ENCODE measurements around the gene PPP1R14D.

Gene PPP1R14D

DNA sequence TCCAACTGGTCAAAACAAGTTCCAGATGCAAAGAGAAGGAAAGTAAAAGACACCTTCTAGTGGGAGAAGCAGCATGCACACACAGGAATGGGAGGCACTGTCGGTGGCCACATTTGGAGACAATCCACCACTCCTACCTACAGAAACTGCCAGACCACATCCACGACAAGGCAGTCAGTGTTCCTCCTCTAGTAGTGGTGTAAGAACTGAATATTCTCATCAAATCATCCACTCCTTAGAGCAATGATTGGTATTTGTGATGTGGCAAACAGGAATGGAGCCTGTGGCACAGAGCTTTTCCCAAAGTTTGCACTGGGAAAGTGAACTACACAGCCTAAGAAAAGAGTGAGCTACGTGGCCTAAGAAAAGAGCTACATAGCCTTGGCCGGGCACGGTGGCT, 10.2 kb upstream of the PPP1R14D start:
- TF ChIP-seq TCF12 (IDR thresholded peaks at IDR 0.05; ENCODE audit: low read depth) (no peak), FOXM1 (IDR thresholded peaks at IDR 0.05; ENCODE audit: borderline replicate concordance, low read depth) (no peak)
- TF ChIP-seq, protein P1, sequence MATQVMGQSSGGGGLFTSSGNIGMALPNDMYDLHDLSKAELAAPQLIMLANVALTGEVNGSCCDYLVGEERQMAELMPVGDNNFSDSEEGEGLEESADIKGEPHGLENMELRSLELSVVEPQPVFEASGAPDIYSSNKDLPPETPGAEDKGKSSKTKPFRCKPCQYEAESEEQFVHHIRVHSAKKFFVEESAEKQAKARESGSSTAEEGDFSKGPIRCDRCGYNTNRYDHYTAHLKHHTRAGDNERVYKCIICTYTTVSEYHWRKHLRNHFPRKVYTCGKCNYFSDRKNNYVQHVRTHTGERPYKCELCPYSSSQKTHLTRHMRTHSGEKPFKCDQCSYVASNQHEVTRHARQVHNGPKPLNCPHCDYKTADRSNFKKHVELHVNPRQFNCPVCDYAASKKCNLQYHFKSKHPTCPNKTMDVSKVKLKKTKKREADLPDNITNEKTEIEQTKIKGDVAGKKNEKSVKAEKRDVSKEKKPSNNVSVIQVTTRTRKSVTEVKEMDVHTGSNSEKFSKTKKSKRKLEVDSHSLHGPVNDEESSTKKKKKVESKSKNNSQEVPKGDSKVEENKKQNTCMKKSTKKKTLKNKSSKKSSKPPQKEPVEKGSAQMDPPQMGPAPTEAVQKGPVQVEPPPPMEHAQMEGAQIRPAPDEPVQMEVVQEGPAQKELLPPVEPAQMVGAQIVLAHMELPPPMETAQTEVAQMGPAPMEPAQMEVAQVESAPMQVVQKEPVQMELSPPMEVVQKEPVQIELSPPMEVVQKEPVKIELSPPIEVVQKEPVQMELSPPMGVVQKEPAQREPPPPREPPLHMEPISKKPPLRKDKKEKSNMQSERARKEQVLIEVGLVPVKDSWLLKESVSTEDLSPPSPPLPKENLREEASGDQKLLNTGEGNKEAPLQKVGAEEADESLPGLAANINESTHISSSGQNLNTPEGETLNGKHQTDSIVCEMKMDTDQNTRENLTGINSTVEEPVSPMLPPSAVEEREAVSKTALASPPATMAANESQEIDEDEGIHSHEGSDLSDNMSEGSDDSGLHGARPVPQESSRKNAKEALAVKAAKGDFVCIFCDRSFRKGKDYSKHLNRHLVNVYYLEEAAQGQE (IDR thresholded peaks at IDR 0.05; ENCODE audit: low read depth), result no peak

DNA sequence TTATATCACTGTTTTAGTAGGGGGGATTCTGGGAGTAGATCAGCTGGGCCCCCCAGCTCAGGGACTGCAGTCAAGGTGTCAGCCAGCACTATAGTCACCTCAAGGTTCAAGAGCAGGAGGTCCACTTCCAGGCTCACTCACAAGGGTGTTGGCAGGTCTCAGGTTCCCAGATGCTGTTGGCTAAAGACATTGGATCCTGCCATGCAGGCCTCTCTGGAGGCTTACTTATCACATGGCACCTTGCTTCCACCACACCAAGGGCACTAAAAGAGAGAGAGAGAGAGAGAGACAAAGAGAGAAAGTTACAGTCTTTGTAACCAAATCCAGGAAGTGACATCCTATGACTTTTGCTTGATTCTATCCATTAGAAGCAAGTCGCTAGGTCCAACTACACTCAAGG, 7.5 kb upstream of the PPP1R14D start:
- TF ChIP-seq TEAD4 (IDR thresholded peaks at IDR 0.05), result no peak
- TF ChIP-seq, protein P2, sequence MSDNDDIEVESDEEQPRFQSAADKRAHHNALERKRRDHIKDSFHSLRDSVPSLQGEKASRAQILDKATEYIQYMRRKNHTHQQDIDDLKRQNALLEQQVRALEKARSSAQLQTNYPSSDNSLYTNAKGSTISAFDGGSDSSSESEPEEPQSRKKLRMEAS (IDR thresholded peaks at IDR 0.05), result no peak
- no peak for TF ChIP-seq TCF12 (IDR thresholded peaks at IDR 0.05; ENCODE audit: low read depth)
- TF ChIP-seq, protein P3, sequence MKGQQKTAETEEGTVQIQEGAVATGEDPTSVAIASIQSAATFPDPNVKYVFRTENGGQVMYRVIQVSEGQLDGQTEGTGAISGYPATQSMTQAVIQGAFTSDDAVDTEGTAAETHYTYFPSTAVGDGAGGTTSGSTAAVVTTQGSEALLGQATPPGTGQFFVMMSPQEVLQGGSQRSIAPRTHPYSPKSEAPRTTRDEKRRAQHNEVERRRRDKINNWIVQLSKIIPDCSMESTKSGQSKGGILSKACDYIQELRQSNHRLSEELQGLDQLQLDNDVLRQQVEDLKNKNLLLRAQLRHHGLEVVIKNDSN (IDR thresholded peaks at IDR 0.05), result no peak
- TF ChIP-seq TAF1 (IDR thresholded peaks at IDR 0.05; ENCODE audit: low read depth), result no peak
- TF ChIP-seq, protein P1 (IDR thresholded peaks at IDR 0.05; ENCODE audit: low read depth), result no peak
- TF ChIP-seq CREB1 (IDR thresholded peaks at IDR 0.05; ENCODE audit: low read depth), result no peak
- no peak for TF ChIP-seq CEBPB (IDR thresholded peaks at IDR 0.05)
- TF ChIP-seq FOXM1 (IDR thresholded peaks at IDR 0.05; ENCODE audit: borderline replicate concordance, low read depth), result no peak
- no peak for TF ChIP-seq NFIC (IDR thresholded peaks at IDR 0.05)
- no peak for TF ChIP-seq EGR1 (IDR thresholded peaks at IDR 0.05)
- TF ChIP-seq YY1 (IDR thresholded peaks at IDR 0.05; ENCODE audit: low read depth), result no peak

DNA sequence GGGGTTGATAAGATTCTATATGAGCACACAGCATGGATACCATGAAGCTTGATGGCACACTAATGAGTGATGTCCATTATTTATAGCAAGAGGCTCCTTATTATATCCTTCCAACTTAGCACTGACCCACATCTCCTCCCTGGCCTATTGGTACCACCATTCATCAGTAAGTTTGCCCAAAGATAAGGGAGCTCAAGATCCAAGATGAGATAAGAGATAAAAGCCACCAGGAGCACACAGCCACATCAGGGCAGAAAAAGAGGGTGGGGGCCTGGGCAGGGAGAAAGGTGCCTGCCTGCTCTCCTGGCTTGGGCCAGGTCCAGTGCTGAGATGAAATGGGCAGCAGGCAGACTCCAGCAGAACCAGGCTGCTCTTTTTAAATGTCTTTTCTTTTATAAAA, 4.4 kb upstream of the PPP1R14D start:
- TF ChIP-seq NFIC (IDR thresholded peaks at IDR 0.05), result no peak
- no peak for TF ChIP-seq EGR1 (IDR thresholded peaks at IDR 0.05)
- TF ChIP-seq ZBTB7A (IDR thresholded peaks at IDR 0.05; ENCODE audit: low read depth), result no peak
- TF ChIP-seq RAD21 (IDR thresholded peaks at IDR 0.05; ENCODE audit: low read depth), result no peak
- no peak for TF ChIP-seq TAF1 (IDR thresholded peaks at IDR 0.05; ENCODE audit: low read depth)
- no peak for TF ChIP-seq CREB1 (IDR thresholded peaks at IDR 0.05; ENCODE audit: low read depth)
- TF ChIP-seq, protein P2 (IDR thresholded peaks at IDR 0.05), result no peak
- TF ChIP-seq, protein P1 (IDR thresholded peaks at IDR 0.05; ENCODE audit: low read depth), result no peak
- no peak for TF ChIP-seq EP300 (IDR thresholded peaks at IDR 0.05; ENCODE audit: borderline replicate concordance)
- TF ChIP-seq, protein P3 (IDR thresholded peaks at IDR 0.05), result no peak
- no peak for TF ChIP-seq YY1 (IDR thresholded peaks at IDR 0.05; ENCODE audit: low read depth)
- TF ChIP-seq CEBPB (IDR thresholded peaks at IDR 0.05), result no peak

DNA sequence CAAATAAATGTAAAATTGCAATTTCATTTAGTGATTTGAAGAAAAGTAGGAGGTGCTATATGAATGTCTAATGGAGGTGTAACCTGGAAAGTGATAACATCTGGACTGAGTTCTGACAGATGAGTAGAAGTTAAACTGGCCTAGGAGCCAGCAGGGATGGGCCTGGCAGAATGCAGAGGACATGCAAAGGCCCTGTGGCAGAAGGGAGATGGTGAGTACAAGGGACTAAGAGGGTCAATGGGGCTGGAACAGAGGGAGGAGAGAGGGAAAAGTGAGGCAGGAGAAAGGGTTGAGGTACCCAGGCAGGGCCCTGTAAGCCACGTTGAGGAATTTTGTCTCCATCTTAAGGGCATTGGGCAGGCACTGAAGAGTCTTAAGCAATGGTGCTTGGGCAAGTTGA, 3.4 kb upstream of the PPP1R14D start:
- TF ChIP-seq, protein P2 (IDR thresholded peaks at IDR 0.05), result no peak
- TF ChIP-seq CEBPB (IDR thresholded peaks at IDR 0.05) (no peak), CREB1 (IDR thresholded peaks at IDR 0.05; ENCODE audit: low read depth) (no peak), ZBTB7A (IDR thresholded peaks at IDR 0.05; ENCODE audit: low read depth) (no peak), TAF1 (IDR thresholded peaks at IDR 0.05; ENCODE audit: low read depth) (no peak), NFIC (IDR thresholded peaks at IDR 0.05) (no peak), EGR1 (IDR thresholded peaks at IDR 0.05) (no peak)
- TF ChIP-seq, protein P3 (IDR thresholded peaks at IDR 0.05), result no peak

All from Ishikawa (cell line).